ENCODE data around the gene TGFBR2.

- no peak for TF ChIP-seq CTCF (IDR thresholded peaks at IDR 0.05)
- TF ChIP-seq POLR2A (IDR thresholded peaks at IDR 0.05), result no peak
Measured at GRCh38 chr3:30683769-30684168, 77.4 kb downstream of the TGFBR2 start.
